Aorta (tissue), 5 donors: ENCODE results near the gene B3GALT5. TPM values are rescaled to one million over a fixed set of nuclear protein-coding genes. Genes with fewer than 3 reads are reported as not detected.
A peak's percentile ranks its signal among the peaks of the same experiment; 100 is the strongest.

Source experiments
- ATAC-seq: fragments of 200-7000 bp; cut with Tn5 transposase; one replicate; pipeline ENCODE4 v1.9.1; 2022; ENCODE audit warnings: moderate library complexity; ENCODE audit not compliant: low FRiP score
- DNase-seq, 2 donors: peaks; one replicate each; pipeline ENCODE4 v3.0.0-alpha.2; 2020
- H3K27ac ChIP-seq, 2 donors: one replicate each; pipeline ENCODE4 v1.5.1; 2013; ENCODE audit warnings: low read length in 2 of 2, mild to moderate bottlenecking in 2 of 2, moderate library complexity in 2 of 2, control low read depth in 1 of 2, inconsistent platforms in 1 of 2, low read depth in 1 of 2
- H3K27me3 ChIP-seq, 2 donors: one replicate each; pipeline ENCODE4 v1.6.1; 2013; ENCODE audit warnings: control low read depth in 1 of 2, low read length in 1 of 2, mild to moderate bottlenecking in 1 of 2, moderate library complexity in 1 of 2; ENCODE audit not compliant: insufficient read depth in 2 of 2, control insufficient read depth in 1 of 2
- H3K36me3 ChIP-seq, 2 donors: one replicate each; pipeline ENCODE4 v1.6.1; 2013; ENCODE audit warnings: control low read depth in 1 of 2, low read length in 1 of 2, mild to moderate bottlenecking in 1 of 2; ENCODE audit not compliant: insufficient read depth in 2 of 2, control insufficient read depth in 1 of 2
- H3K4me1 ChIP-seq, 2 donors: one replicate each; pipeline ENCODE4 v1.6.1; 2013; ENCODE audit warnings: low read length in 2 of 2, control low read depth in 1 of 2, mild to moderate bottlenecking in 1 of 2, moderate library complexity in 1 of 2; ENCODE audit not compliant: insufficient read depth in 2 of 2, control insufficient read depth in 1 of 2
- H3K4me3 ChIP-seq, 2 donors: one replicate each; pipeline ENCODE4 v1.5.1; 2013; ENCODE audit warnings: low read length in 2 of 2, control low read depth in 1 of 2, mild to moderate bottlenecking in 1 of 2
- H3K9me3 ChIP-seq: one replicate; pipeline ENCODE4 v1.6.1; 2013; ENCODE audit warnings: mild to moderate bottlenecking, low read length; ENCODE audit not compliant: control insufficient read depth
- WGBS, 2 donors: extraction: QIAGEN DNeasy Blood & Tissue Kit; methylation state at CpG; one replicate each; pipeline ENCODE4 v1.1.7; 2013; 5-methylcytosine and 5-hydroxymethylcytosine counted together
- intact Hi-C, 2 donors: fragments of 100-400 bp; cut with DNase I; formaldehyde crosslinking; loops; one replicate each; pipeline versions ENCODE4 v1.14.2 to v1.15.0; 2022
- polyA plus RNA-seq, 2 donors: library from polyadenylated mRNA; stranded (reverse); fragments of 200-250 nt; gene quantifications; one replicate each; pipeline ENCODE4 v1.2.3, GENCODE V29; 2013
- total RNA-seq, 2 donors: library from RNA; stranded (reverse); fragmentation: NEBNext Ultra II Directional; extraction: Animal tissue kit (Norgen Biotek cat#: 25700); gene quantifications; one replicate each; pipeline ENCODE4 v1.2.1, GENCODE V29; 2021
- donor health status: healthy with polysubstance abuse.
- donor health status: Bipolar disorder and iron deficiency.
- donor health status: DM: no; HTN: no; CAD: no.
- donor health status: DM: no; HTN: no; CAD: no.
- donor health status: DM: yes; HTN: yes; CAD: no.

B3GALT5 gene
- total and polyA plus RNA-seq, 4 donors = 0.10 to 0.50 (median 0.30) TPM

DNA sequence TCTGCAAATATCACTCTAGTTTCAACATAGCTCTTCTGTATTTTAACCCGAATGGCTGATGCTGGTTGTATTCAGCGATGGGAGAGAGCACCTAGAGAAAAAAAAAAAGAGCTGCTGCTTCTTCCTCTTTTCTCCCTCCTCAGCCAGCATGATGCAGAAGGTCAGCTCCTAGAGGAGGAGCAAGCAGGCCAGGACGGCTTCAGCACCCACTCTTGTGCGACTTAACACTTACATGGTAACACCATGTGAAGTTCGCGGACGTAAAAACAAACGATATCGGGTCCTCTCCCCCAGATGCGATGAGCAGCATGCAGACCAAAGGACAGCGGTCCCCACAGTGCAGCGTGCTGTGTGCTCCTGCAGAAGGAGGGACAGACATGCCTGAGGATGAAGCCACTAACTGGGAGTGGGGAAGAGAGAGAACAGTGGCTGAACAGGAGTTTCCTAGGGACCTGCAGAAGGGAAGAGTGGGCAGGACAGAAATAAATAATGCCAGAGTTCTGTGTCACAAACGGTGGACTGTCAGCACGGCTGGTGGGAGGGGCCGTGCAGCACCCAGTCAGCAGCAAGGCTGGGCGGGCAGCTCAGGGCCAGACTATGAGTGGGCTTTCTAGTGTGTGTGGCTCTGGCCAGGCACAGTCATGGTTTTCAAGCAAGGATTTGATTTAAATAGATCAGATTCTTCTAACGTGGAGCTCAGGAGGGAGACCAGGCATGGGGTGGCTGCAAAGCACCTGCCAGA, 11.4 kb upstream of the B3GALT5 start:
- DNase-seq (no peak), ATAC-seq (no peak)
- Histone ChIP-seq H3K9me3 (no peaks in the 10 kb centered on the region), H3K4me3 (no peak overlapping the region), H3K4me1 (no peaks in the 10 kb centered on the region), H3K36me3 (no peaks in the 10 kb centered on the region), H3K27ac (no peak overlapping the region), H3K27me3 (no peaks in the 10 kb centered on the region)
- intact Hi-C loops = no loop called here
- 39 to 44% methylated on average over 17 of the region's 17 CpGs for WGBS, 2 donors

DNA sequence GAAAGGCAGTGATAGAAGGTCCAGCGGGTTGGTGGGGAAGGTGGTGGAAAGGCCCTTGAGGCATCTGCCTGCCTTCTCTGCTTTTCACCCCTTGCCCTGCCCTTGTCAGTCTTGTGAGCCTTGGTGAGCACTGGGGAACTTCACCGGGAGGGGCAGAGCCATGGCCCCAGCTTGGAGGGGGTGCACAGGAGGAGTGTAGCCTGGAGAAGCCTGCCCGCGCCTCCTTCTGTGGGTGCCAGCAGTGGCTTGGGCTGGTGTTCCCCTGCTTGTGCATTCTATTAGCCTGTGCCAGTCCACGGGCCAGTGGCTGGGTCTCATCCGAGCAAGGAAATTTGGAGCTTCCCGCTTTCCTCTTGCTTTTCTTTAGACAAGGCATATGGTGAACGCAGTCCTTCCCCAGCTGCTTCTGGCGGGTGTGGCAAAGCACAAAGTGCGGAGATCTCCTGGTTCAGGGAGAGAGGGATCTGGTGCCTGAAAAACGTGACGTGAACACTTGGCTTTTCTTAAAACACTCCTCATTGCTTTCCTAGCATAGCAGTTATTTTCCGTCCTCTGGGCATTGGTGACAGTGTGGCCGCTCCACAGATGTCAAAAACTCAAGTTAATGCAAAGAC, 10.6 kb upstream of the B3GALT5 start:
- no peak for ATAC-seq
- no peak overlapping the region for H3K27ac ChIP-seq
- no peaks in the 10 kb centered on the region for H3K9me3 ChIP-seq
- DNase-seq = peak in 1 of 2 donors; percentile 68
- WGBS, 2 donors = 89 to 90% methylated on average over 14 of the region's 14 CpGs
- no peaks in the 10 kb centered on the region for H3K4me1 ChIP-seq
- intact Hi-C loops = no loop called here
- H3K27me3 ChIP-seq = no peaks in the 10 kb centered on the region
- no peak overlapping the region for H3K4me3 ChIP-seq
- H3K36me3 ChIP-seq = no peaks in the 10 kb centered on the region

DNA sequence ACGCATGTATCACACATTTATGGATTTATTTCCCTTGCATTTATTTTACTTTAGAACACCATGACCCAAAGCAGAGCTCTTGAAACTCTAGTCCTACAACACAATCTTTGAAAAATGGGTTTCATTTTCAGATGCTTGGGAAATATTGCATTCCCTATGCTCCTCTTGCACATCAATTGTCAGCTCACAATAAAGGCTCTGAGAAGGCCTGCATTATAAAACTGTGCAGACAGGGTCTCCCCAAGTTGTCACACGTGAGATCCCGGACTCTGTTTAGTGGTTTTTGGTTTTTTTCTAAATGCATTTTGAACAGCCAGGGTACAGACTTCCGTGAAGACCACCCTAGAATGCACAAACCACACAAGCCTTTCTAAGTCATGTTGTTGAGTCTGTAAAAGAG, 9.9 kb upstream of the B3GALT5 start:
- intact Hi-C loops = no loop called here
- WGBS, 2 donors = 91 to 93% methylated on average over 4 of the region's 4 CpGs

DNA sequence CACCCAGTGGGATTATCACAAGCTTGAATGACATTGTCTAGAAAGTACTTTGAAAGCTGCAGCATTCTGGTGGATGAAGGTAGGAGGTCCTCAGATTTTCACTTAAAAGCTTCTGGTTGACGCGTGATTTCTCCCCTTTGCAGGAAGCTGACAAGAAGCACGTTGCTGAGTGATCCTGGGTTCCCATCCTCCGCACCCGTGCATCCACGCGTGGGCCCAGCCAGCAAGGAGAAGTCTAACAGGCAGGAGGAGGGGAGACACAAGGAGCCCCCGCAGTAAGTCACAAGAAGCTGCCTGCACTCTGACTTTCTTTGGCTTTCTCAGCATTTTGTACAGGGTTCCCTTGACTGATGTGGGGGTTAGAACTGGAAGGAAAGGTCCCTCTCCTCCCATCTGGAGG, 7.8 kb upstream of the B3GALT5 start:
- DNase-seq = no peak
- Histone ChIP-seq H3K4me3 (no peak overlapping the region), H3K27me3 (no peaks in the 10 kb centered on the region), H3K9me3 (no peaks in the 10 kb centered on the region), H3K4me1 (no peaks in the 10 kb centered on the region), H3K27ac (no peak overlapping the region), H3K36me3 (no peaks in the 10 kb centered on the region)
- intact Hi-C loops = no loop called here
- WGBS, 2 donors = 89 to 91% methylated on average over 8 of the region's 8 CpGs
- ATAC-seq = no peak

More for the DNA sequence above, 9.9 kb upstream of the B3GALT5 start:
- no peak overlapping the region for H3K4me3 ChIP-seq
- no peaks in the 10 kb centered on the region for H3K27me3 ChIP-seq
- H3K27ac ChIP-seq = no peak overlapping the region
- no peaks in the 10 kb centered on the region for H3K9me3 ChIP-seq
- no peak for DNase-seq
- no peaks in the 10 kb centered on the region for H3K36me3 ChIP-seq
- H3K4me1 ChIP-seq = no peaks in the 10 kb centered on the region
- no peak for ATAC-seq

DNA sequence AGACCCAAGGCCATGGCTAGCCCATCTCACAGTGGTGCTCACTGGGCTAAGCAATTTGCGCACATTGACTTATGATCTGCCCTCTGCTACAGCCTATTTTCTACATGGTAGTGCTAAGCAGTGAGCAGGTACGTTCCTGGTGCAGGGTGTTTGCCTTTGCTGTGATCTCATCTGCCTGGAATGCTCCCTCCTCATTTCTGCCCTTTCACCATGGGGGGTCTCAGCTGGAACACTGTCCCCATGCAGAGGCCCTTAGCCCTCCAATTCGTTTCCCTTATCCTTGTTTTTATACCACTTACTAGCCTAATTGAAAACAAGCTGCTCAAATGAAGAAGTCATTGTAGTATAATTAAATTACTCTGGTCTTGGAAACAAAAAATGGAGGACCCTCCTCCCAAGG, 2.0 kb upstream of the B3GALT5 start:
- WGBS, 2 donors = 81% methylated on average over 3 of the region's 3 CpGs
- intact Hi-C loops = no loop called here
- Histone ChIP-seq H3K4me1 (no peaks in the 10 kb centered on the region), H3K9me3 (no peaks in the 10 kb centered on the region), H3K27me3 (peaks cover 0 to 3% of the 10 kb centered on the region in 2 donors), H3K36me3 (no peaks in the 10 kb centered on the region), H3K4me3 (no peak overlapping the region), H3K27ac (no peak overlapping the region)
- ATAC-seq (no peak), DNase-seq (no peak)

DNA sequence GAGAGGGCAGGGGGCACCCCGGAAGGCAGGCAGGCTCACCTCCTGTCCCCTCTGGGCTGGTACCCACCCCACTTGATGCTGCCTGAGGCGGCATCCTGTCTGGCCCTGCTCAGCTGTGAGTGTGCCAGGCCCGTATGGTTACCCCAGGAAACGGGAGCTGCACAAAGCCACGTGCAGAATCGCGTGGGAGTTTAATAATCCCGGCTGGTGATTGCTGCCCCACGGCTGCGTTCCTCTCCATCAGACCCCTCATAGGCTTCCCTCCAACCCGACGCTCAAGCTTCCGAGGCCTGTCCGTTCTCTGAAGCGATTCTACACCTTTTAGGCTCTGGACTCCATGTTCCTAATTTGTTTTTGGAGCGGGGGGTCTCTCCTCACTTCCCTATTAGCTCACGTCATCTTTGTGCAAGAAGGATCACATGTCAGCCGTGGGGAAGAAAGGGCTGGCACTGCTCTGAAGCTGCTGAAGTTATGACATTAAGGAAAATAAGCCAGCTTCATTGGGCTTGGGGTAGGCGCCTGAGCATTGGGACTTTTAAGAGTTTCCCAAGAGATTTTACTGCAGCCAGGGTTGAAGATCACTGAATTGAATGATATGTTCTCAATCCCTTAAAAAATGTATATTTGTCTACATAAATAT, 1.1 kb upstream of the B3GALT5 start:
- peak; percentile 36 for ATAC-seq
- intact Hi-C loops = no loop called here
- 45 to 53% methylated on average over 19 of the region's 19 CpGs for WGBS, 2 donors
- H3K4me1 ChIP-seq = no peaks in the 10 kb centered on the region
- H3K27ac ChIP-seq = no peak overlapping the region
- no peaks in the 10 kb centered on the region for H3K36me3 ChIP-seq
- H3K4me3 ChIP-seq = no peak overlapping the region
- H3K27me3 ChIP-seq = peaks cover 0 to 3% of the 10 kb centered on the region in 2 donors
- no peaks in the 10 kb centered on the region for H3K9me3 ChIP-seq
- no peak for DNase-seq

DNA sequence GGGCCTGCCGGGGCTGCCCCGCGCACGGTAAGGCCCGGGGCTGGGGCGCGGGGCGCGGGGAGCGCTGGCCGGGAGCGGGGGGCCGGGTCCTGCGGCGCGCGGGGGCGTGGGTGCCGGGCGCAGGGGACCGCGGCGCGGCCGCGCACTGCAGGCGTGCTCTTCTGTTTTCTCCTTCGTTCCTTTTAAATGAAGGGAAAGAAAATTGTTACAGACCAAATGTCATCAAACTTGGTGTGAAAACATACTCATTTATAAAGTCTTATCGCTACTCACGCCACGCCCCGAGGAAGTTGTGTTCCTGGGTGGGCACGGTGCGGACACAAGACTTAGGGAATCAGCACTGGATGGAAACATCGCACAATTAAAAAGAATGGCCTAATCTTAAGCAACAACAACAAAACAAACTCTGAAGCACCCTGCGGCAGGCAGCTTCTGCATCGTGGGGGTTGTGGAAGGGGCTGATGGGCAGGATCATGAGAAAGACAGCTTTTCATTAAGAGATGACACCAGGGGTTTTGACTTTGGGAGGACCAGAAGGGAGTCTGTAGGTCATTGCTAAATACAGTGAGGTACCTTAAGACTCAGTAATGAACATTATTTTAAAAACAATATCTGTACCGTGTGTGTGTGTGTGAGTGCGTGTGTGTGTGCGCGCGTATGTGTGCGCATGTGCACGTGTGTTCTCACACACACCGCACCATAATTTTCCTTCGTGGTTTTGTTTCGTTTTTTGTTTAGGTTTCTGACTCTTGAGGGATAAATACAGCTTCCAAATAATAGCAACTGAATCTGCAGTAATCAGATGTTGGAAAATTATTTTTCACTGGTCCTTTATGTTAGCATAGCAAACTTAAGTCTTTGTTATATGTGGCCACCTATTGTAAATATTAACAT, 548 bp downstream of the B3GALT5 start:
- Histone ChIP-seq H3K27ac (no peak overlapping the region), H3K4me1 (no peaks in the 10 kb centered on the region), H3K36me3 (no peaks in the 10 kb centered on the region), H3K27me3 (peaks cover 0 to 3% of the 10 kb centered on the region in 2 donors), H3K9me3 (no peaks in the 10 kb centered on the region), H3K4me3 (peak overlapping the region; percentile 22 to 32)
- no peak for DNase-seq
- no peak for ATAC-seq
- intact Hi-C loops = no loop called here
- 8 to 10% methylated on average over 34 to 47 of the region's 47 CpGs for WGBS, 2 donors

DNA sequence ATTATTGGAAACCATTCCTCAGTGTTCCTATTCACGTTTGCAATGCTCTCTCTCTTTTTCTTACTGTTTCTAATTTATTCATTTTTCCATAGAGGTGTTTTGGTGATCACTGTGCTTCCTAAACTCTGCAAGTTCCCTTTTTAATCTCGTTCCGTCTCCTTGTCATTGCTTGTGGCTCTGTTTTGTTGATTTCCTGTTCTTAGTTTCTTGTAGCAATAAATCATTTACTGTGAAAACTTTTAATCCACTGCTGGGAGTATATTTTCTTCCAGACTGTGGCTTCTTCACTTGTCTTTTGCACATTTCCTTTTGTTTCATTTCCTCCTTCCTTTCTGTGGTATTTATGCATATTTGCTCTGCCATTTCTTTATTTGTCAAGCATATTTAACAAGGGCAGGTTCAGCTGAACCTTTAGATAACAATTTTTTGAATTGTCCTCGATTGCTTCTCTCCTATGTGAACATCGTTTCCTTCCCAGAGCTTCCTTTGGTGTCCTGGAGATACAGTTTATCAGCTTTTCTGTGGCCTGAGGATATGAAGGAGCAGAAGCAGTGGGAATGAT, 3.6 kb downstream of the B3GALT5 start:
- WGBS, 2 donors = 65 to 66% methylated on average over 5 of the region's 5 CpGs
- no peak for ATAC-seq
- Histone ChIP-seq H3K9me3 (no peaks in the 10 kb centered on the region), H3K27ac (no peak overlapping the region), H3K36me3 (no peaks in the 10 kb centered on the region), H3K27me3 (peaks cover 0 to 3% of the 10 kb centered on the region in 2 donors), H3K4me1 (no peaks in the 10 kb centered on the region), H3K4me3 (no peak overlapping the region)
- intact Hi-C loops = no loop called here
- DNase-seq = no peak
